ENCODE results near the gene SHC1. TPM values are rescaled to one million over a fixed set of nuclear protein-coding genes. Genes with fewer than 3 reads are reported as not detected.

SHC1 gene
- total RNA-seq, 1 experiment from 2014 or later, result 885 TPM

- Mint-ChIP-seq H3K4me1 (ENCODE audit: insufficient read depth, unreplicated experiment) (peaks cover 71% of the 10 kb centered on the region), H3K36me3 (ENCODE audit: insufficient read depth, unreplicated experiment) (peaks cover 83% of the 10 kb centered on the region), H3K9me3 (ENCODE audit: unreplicated experiment) (no peaks in the 10 kb centered on the region), H3K27me3 (ENCODE audit: insufficient read depth, unreplicated experiment) (no peaks in the 10 kb centered on the region), H3K27ac (ENCODE audit: low read depth, unreplicated experiment) (peak overlapping the region; percentile 86), H3K4me3 (ENCODE audit: unreplicated experiment) (peak overlapping the region; percentile 70)
- intact Hi-C loops (cut with micrococcal nuclease), result no loop called here
- CTCF ChIA-PET, result interaction anchor here (0.5 to 14.4 kb wide), 10 partner anchors 9 to 1397 kb away, joined by 3 to 390 read pairs (median 4); partner anchors contain the start of genes ADAM15 and S100A14
- POLR2A ChIA-PET, result interaction anchor here (0.9 to 14.0 kb wide), 16 partner anchors 9 to 116 kb away, joined by 3 to 312 read pairs (median 5); partner anchors contain the start of genes ADAM15, CKS1B, FLAD1 and PBXIP1
- DNase-seq (ENCODE audit: unreplicated experiment), result no peak
- no peak for TF ChIP-seq CTCF (IDR thresholded peaks at IDR 0.05; ENCODE audit: unreplicated experiment)
- BruUV-seq (replicated peaks), result no TSS peak
Measured at GRCh38 chr1:155012776-155013602, 42.4 kb upstream of the SHC1 start.

GRCh38 chr1:155012026-155012546 lies 41.5 kb upstream of the SHC1 start:
- peak overlapping the region; percentile 70 for H3K4me3 Mint-ChIP-seq (ENCODE audit: unreplicated experiment)
- H3K27ac Mint-ChIP-seq (ENCODE audit: low read depth, unreplicated experiment), result peak overlapping the region; percentile 86
- no peak for TF ChIP-seq CTCF (IDR thresholded peaks at IDR 0.05; ENCODE audit: unreplicated experiment)
- no peaks in the 10 kb centered on the region for H3K9me3 Mint-ChIP-seq (ENCODE audit: unreplicated experiment)
- ChIA-PET CTCF (interaction anchor here (0.5 to 14.4 kb wide), 8 partner anchors 8 to 460 kb away, joined by 3 to 390 read pairs (median 4); partner anchors contain the start of gene ADAM15), POLR2A (interaction anchor here (0.6 to 14.0 kb wide), 16 partner anchors 8 to 117 kb away, joined by 3 to 312 read pairs (median 5); partner anchors contain the start of genes ADAM15, CKS1B, FLAD1 and PBXIP1)
- H3K27me3 Mint-ChIP-seq (ENCODE audit: insufficient read depth, unreplicated experiment), result no peaks in the 10 kb centered on the region
- BruUV-seq (replicated peaks), result no TSS peak
- peaks cover 76% of the 10 kb centered on the region for H3K4me1 Mint-ChIP-seq (ENCODE audit: insufficient read depth, unreplicated experiment)
- peak; percentile 95 for DNase-seq (ENCODE audit: unreplicated experiment)
- intact Hi-C loops (cut with micrococcal nuclease), result no loop called here
- peaks cover 74% of the 10 kb centered on the region for H3K36me3 Mint-ChIP-seq (ENCODE audit: insufficient read depth, unreplicated experiment)

DNA sequence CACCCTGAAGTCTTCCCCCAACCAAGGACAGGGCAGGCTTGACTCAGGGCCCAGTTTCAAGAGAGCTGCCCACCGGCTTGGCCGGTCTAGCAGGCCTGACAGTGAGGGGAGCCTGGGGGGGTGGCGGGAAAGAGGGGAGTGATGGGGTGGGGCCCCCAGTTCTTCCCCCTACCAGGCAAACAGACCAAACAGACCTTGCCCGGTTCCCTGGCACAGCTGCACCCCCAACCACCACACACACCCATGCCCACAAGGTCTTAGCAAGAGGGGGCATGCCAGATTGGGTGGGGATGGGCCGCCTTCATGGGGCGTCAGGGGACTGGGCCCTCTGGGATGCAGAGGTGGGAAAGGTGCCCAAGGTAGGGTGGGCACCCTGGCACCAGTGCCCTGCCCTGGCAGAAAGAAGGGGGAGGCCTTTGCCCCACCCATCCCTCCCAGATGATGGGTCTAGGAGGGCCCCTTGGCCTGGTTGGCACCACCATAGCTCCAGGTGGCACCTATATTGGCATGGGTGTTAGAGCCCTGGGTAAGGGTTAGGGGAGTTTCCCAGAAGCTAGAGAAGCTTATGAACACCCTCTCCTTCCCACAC lies 41.0 kb upstream of the SHC1 start:
- DNase-seq (ENCODE audit: unreplicated experiment), result no peak
- Mint-ChIP-seq H3K27me3 (ENCODE audit: insufficient read depth, unreplicated experiment) (no peaks in the 10 kb centered on the region), H3K4me1 (ENCODE audit: insufficient read depth, unreplicated experiment) (peaks cover 76% of the 10 kb centered on the region), H3K36me3 (ENCODE audit: insufficient read depth, unreplicated experiment) (peaks cover 69% of the 10 kb centered on the region), H3K9me3 (ENCODE audit: unreplicated experiment) (no peaks in the 10 kb centered on the region), H3K4me3 (ENCODE audit: unreplicated experiment) (peak overlapping the region; percentile 84), H3K27ac (ENCODE audit: low read depth, unreplicated experiment) (peak overlapping the region; percentile 86)
- ChIA-PET POLR2A (interaction anchor here (0.5 to 14.0 kb wide), 12 partner anchors 7 to 613 kb away, joined by 3 to 312 read pairs (median 7); partner anchors contain the start of genes ADAM15, CKS1B, FLAD1 and PBXIP1), CTCF (interaction anchor here (0.5 to 14.4 kb wide), 6 partner anchors 27 to 863 kb away, joined by 3 to 390 read pairs (median 3); partner anchors contain the start of gene ADAM15)
- no peak for TF ChIP-seq CTCF (IDR thresholded peaks at IDR 0.05; ENCODE audit: unreplicated experiment)
- BruUV-seq (replicated peaks), result no TSS peak
- intact Hi-C loops (cut with micrococcal nuclease), result no loop called here
